NCI-H82 (cell line): ENCODE data around the gene CHD5.

ENCODE experiments used
- DNase-seq: peaks from one replicate; lab custom pipeline; 2025; lab: John Stamatoyannopoulos, UW

CHD5 gene

GRCh38 chr1:6154525-6155319 lies 25.4 kb downstream of the CHD5 start:
- DNase-seq: no peak

GRCh38 chr1:6152882-6153281 lies 27.2 kb downstream of the CHD5 start:
- DNase-seq: no peak

GRCh38 chr1:6152181-6152580 lies 27.9 kb downstream of the CHD5 start:
- no peak for DNase-seq

- DNase-seq: no peak
These were observed 28.8 kb downstream of the CHD5 start for GRCh38 chr1:6151291-6151822.

GRCh38 chr1:6150006-6150938 lies 29.8 kb downstream of the CHD5 start:
- no peak for DNase-seq

- DNase-seq: no peak
These were observed 30.5 kb downstream of the CHD5 start for GRCh38 chr1:6149597-6149996.

- DNase-seq: peak; percentile 90
These were observed 31.5 kb downstream of the CHD5 start for GRCh38 chr1:6148497-6149241.

- no peak for DNase-seq
These were observed 34.2 kb downstream of the CHD5 start for GRCh38 chr1:6145864-6146410.

GRCh38 chr1:6145396-6145750 lies 34.7 kb downstream of the CHD5 start:
- no peak for DNase-seq

- DNase-seq: peak; percentile 53
These were observed 35.3 kb downstream of the CHD5 start for GRCh38 chr1:6144647-6145395.

- no peak for DNase-seq
These were observed 35.9 kb downstream of the CHD5 start for GRCh38 chr1:6144175-6144574.

- no peak for DNase-seq
These were observed 36.7 kb downstream of the CHD5 start for GRCh38 chr1:6143395-6143794.

GRCh38 chr1:6142734-6143133 lies 37.4 kb downstream of the CHD5 start:
- no peak for DNase-seq

- DNase-seq: no peak
These were observed 38.0 kb downstream of the CHD5 start for GRCh38 chr1:6142036-6142621.

- DNase-seq: peak; percentile 51
These were observed 38.5 kb downstream of the CHD5 start for GRCh38 chr1:6141592-6141991.

GRCh38 chr1:6140413-6140812 lies 39.7 kb downstream of the CHD5 start:
- DNase-seq: no peak

GRCh38 chr1:6137758-6138157 lies 42.4 kb downstream of the CHD5 start:
- DNase-seq: no peak

- DNase-seq: no peak
These were observed 43.5 kb downstream of the CHD5 start for GRCh38 chr1:6136516-6137220.

- DNase-seq: no peak
These were observed 45.2 kb downstream of the CHD5 start for GRCh38 chr1:6134741-6135510.
